ENCODE results near the gene TVP23C. TPM values are rescaled to one million over a fixed set of nuclear protein-coding genes. Genes with fewer than 3 reads are reported as not detected.

The TVP23C gene
- total RNA-seq, 2 donors from 2014 or later: 5.7 to 10.6 TPM

GRCh38 chr17:15475631-15476354 is 87.5 kb downstream of the TVP23C start:
- intact Hi-C loops (cut with DNase I): no loop called here
- no peak for DNase-seq
- ATAC-seq: peak; percentile 79 to 89

DNA sequence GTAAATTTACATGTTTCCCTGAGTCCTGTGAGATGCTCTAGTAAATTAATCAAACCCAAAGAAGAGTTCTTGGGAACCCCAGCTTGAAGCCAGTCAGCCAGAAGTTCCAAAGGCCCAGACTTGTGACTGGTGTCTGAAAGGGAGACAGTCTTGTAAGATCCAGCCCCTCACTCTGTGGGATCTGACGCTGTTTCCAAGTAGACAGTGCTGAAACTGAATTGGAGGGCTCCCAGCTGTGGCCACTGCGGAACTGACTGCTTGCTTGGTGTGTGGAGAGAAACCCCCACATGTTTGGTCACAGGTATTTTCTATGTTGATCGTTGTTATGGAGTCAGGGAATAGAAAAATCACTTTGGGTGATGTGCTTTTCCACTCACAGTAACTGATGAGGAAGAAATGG is 90.4 kb downstream of the TVP23C start:
- intact Hi-C loops (cut with DNase I): no loop called here
- ATAC-seq (no peak), DNase-seq (no peak)

DNA sequence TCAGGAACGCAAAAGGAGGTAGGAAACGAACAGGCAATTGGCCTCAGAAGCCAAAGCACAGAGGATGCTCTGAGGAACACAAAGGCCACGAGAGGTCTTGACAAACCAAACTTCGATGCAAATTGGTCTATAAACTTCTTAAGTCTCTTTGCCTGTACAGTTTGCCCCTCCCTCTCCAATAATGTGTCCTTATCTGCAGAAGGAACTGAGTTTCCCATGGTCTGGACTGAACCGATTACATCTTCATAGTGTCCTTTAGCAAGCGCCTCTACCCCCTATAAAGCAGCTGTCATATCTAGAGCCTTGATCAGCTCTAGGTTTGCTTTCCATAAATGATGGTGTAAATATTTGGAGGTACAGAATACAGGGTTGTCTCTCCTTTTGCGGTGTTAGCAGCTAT is 92.7 kb downstream of the TVP23C start:
- ATAC-seq (no peak), DNase-seq (no peak)
- intact Hi-C loops (cut with DNase I): no loop called here

DNA sequence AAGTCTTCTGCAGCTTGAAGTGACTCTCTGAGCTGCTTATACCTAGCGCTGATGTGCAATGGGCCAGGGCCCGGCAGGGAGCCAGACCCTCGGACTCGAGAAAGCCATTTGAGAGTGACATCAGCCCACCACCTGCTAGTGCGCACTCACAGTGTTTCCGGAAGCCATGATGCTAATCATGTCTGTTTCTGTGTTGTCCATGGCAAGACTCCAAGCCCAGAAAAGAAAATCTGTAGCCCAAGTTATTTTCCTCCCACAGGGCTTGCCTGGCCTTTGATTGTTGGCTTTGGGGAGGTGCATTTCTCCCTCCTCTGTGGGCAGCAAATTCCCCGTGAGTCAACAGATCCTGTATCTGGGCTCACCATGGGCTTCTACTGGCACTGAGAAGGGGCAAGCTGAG is 94.0 kb downstream of the TVP23C start:
- ATAC-seq (peak in 1 of 2 donors; percentile 54), DNase-seq (peak; percentile 50)
- intact Hi-C loops (cut with DNase I): no loop called here

GRCh38 chr17:15468126-15468525 is 95.2 kb downstream of the TVP23C start:
- DNase-seq (no peak), ATAC-seq (no peak)
- intact Hi-C loops (cut with DNase I): no loop called here

GRCh38 chr17:15467592-15467991 is 95.7 kb downstream of the TVP23C start, which contains the start of gene CDRT4:
TSS of gene CDRT4 (minus strand) at chr17:15467621. CDS start at chr17:15440238, 27,383 bp downstream.
- DNase-seq (no peak), ATAC-seq (no peak)
- intact Hi-C loops (cut with DNase I): no loop called here

- intact Hi-C loops (cut with DNase I): no loop called here
- DNase-seq: no peak
- no peak for ATAC-seq
These were observed 97.2 kb downstream of the TVP23C start for GRCh38 chr17:15466131-15466530.

GRCh38 chr17:15465045-15465701 is 98.1 kb downstream of the TVP23C start:
- intact Hi-C loops (cut with DNase I): no loop called here
- ATAC-seq: no peak
- DNase-seq: no peak

DNA sequence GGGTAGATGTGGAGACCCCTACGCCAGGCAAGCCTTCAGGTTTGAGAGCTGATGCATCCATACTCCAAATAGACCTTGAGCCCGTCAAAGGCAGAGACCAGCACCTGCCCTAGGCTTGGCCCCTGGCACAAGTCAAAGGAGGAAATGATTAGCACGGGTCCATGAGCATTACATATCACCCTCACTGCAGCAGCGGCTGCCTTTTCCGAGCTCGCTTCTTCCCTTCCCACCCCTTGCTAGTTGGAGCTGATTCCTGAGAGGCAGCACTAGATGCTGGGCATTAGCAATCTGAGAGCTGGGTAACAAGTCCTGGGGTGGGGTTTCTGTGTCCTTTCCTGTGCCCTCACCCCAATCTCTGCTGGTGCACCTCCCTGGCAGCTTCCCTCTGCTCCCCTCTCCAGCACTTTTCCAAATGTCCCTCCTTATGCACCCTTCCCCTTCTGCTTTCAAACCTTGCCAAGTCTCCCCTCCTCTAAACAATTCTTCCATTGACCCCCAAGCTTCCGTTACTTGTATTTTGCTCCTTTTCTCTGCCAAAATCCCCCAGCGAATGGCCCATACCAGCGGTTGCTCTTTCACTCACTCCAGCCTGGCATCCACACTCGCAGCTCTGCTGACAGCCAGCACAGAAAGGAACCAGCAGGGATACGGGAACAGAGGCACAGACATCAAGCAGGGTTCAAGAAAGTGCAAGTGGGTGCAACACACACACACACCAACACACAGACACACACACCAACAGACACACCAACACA is 98.9 kb downstream of the TVP23C start:
- DNase-seq (no peak), ATAC-seq (peak; percentile 29 to 40)
- intact Hi-C loops (cut with DNase I): no loop called here

GRCh38 chr17:15462976-15463772 is 100.1 kb downstream of the TVP23C start:
- ATAC-seq (peak; percentile 83 to 86), DNase-seq (peak; percentile 49)
- intact Hi-C loops (cut with DNase I): no loop called here

GRCh38 chr17:15457723-15458094 is 105.6 kb downstream of the TVP23C start:
- peak in 1 of 2 donors; percentile 36 for ATAC-seq
- intact Hi-C loops (cut with DNase I): no loop called here
- no peak for DNase-seq

GRCh38 chr17:15456972-15457722 is 106.1 kb downstream of the TVP23C start:
- intact Hi-C loops (cut with DNase I): no loop called here
- peak; percentile 53 for DNase-seq
- ATAC-seq: peak; percentile 68 to 79

DNA sequence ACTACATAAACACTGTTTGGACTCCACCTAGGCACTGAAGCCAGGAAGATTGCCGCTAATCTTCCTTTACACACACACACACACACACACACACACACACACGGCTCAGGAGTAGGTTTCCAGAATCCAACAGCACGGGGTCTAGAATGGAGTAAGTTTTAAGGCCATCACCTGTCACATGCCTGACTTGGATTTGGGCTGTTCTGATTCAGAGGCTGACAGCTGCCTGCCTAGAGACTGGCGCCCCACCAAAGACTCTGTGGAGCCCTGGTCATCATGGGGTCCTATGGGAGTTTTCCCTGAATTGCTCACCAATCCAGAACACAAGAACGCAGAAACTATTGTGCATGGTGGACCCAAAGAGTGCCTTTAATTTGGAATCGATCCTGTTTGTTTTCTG is 106.8 kb downstream of the TVP23C start:
- ATAC-seq (peak; percentile 19 to 29), DNase-seq (peak; percentile 43)
- intact Hi-C loops (cut with DNase I): no loop called here

GRCh38 chr17:15454346-15454745 is 108.9 kb downstream of the TVP23C start:
- no peak for ATAC-seq
- intact Hi-C loops (cut with DNase I): no loop called here
- no peak for DNase-seq

- DNase-seq (no peak), ATAC-seq (no peak)
- intact Hi-C loops (cut with DNase I): no loop called here
These were observed 109.5 kb downstream of the TVP23C start for GRCh38 chr17:15453782-15454181.

- no peak for ATAC-seq
- intact Hi-C loops (cut with DNase I): no loop called here
- no peak for DNase-seq
These were observed 110.0 kb downstream of the TVP23C start for GRCh38 chr17:15453246-15453645.

GRCh38 chr17:15452746-15453145 is 110.5 kb downstream of the TVP23C start:
- DNase-seq (no peak), ATAC-seq (no peak)
- intact Hi-C loops (cut with DNase I): no loop called here

All from left cardiac atrium (tissue), 4 donors.